Daoy (cell line): ENCODE results near the gene ARHGAP29. TPM values are rescaled to one million over a fixed set of nuclear protein-coding genes. Genes with fewer than 3 reads are reported as not detected.
A peak's percentile ranks its signal among the peaks of the same experiment; 100 is the strongest.

Experiments
- DNase-seq: peaks from one replicate; pipeline ENCODE4 v3.0.0-alpha.2; 2015; ENCODE audit warnings: low read depth
- total RNA-seq: library from RNA; depleted of rRNA; stranded (reverse); fragments of >200 nt; shearing (Covaris generic); gene quantifications from 2 replicates; pipeline ENCODE4 v1.2.3, GENCODE V29; 2014; rRNA removed

Gene ARHGAP29, protein sequence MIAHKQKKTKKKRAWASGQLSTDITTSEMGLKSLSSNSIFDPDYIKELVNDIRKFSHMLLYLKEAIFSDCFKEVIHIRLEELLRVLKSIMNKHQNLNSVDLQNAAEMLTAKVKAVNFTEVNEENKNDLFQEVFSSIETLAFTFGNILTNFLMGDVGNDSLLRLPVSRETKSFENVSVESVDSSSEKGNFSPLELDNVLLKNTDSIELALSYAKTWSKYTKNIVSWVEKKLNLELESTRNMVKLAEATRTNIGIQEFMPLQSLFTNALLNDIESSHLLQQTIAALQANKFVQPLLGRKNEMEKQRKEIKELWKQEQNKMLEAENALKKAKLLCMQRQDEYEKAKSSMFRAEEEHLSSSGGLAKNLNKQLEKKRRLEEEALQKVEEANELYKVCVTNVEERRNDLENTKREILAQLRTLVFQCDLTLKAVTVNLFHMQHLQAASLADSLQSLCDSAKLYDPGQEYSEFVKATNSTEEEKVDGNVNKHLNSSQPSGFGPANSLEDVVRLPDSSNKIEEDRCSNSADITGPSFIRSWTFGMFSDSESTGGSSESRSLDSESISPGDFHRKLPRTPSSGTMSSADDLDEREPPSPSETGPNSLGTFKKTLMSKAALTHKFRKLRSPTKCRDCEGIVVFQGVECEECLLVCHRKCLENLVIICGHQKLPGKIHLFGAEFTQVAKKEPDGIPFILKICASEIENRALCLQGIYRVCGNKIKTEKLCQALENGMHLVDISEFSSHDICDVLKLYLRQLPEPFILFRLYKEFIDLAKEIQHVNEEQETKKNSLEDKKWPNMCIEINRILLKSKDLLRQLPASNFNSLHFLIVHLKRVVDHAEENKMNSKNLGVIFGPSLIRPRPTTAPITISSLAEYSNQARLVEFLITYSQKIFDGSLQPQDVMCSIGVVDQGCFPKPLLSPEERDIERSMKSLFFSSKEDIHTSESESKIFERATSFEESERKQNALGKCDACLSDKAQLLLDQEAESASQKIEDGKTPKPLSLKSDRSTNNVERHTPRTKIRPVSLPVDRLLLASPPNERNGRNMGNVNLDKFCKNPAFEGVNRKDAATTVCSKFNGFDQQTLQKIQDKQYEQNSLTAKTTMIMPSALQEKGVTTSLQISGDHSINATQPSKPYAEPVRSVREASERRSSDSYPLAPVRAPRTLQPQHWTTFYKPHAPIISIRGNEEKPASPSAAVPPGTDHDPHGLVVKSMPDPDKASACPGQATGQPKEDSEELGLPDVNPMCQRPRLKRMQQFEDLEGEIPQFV
- total RNA-seq, result 54.6 and 54.9 TPM in 2 replicates

- DNase-seq, result peak; percentile 96
Measured at GRCh38 chr1:94237291-94238226, at the start of gene ARHGAP29. Gene ARHGAP29 (minus strand): TSS chr1:94237584. CDS start chr1:94231611, 5,973 bp downstream.

DNA sequence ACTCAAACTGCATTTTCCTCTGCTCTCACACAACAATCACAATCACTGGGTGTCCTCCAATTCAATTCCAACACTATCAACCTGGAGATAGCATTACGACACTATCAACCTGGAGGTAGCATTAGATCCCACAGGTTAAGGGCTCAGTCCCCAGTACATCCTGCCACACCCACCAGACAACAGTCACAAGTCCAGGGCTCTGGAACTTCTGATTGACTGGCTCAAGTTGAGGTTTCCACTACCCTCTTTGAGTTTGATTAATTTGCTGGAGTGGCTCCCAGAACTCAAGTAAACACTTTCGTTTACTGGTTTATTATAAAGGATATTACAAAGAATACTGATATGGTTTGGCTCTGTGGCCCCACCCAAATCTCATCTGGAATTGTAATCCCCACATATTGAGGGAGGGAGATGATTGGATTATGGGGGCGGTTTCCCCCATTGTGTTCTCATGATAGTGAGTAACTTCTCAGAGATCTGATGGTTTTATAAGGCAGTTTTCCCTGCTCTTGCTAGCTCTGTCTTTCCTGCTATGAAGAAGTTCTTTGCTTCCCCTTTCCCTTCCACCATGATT, 49.6 kb upstream of the ARHGAP29 start:
- DNase-seq, result no peak

DNA sequence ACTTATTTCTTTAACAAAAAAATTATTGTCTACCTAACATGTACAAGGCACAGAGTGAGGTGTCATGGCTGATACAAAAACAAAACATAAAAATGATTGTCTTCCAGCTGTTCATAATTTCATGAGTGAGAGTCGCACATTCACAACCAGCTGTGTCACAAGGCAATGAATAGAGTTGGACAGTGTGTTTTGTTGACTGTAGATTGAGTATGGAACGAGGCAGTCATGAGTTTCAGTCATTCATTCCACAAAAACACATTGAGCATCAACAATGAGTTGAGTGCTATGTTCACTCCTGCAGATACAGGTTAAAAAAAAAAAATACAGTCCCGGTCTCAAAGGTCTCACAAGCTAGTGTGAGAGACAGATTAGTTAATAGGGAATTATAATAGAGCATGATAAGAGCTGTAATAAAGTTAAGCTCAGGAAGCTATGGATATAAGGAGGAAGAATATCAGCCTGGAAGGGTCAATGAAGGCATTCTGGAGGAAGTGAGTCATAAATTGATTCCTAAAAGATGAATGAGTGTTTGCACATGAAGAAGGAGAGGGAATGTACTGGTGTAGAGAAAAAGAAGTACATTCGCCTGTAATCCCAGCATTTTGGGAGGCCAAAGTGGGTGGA, 47.8 kb upstream of the ARHGAP29 start:
- DNase-seq, result no peak

DNA sequence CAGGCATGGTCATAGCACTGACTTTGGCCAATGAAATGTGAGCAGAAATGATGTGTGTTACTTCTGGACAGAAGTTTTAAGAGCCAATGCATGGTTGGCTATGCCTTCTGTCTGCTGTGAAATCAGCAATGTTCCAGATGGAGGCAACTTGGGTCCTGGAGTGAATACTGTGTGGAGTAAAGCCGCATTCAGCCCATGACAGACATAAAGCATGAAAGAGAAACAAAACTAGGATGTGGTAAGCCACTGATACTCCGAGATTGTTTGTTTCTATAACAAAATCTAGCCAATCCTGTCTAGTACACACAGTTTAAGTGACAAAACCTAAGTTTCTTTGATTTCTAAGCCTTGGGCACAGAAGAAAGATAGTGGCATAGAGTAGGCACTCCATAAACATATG, 47.1 kb upstream of the ARHGAP29 start:
- peak; percentile 45 for DNase-seq

GRCh38 chr1:94283462-94283861, 46.1 kb upstream of the ARHGAP29 start:
- DNase-seq, result no peak

DNA sequence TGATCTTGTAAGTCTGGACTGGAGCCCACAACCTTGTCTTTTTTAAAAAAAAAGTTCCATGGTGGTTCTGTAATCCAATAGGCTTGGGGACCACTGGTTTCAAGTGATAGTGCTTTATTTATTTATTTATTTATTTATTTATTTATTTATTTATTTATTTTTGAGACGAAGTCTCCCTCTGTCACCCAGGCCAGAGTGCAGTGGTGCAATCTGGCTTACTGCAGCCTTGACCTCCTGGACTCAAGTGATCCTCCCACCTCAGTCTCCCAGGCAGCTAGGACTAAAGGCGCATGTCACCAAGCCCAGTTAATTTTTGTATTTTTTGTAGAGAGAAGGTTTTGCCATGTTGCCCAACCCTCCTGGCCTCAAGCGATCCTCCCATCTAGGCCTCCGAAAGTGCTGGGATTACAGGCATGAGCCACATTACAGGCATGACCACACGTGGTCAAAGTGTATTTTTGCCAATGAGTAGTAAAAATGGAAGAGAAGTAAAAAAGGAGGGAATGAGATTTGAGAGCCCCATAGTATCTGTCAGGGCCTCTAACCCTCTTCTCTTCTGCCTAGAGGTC, 44.8 kb upstream of the ARHGAP29 start:
- DNase-seq, result no peak

- DNase-seq, result peak; percentile 38
Measured at GRCh38 chr1:94281361-94282142, 44.2 kb upstream of the ARHGAP29 start.

- no peak for DNase-seq
Measured at GRCh38 chr1:94280541-94280940, 43.2 kb upstream of the ARHGAP29 start.

DNA sequence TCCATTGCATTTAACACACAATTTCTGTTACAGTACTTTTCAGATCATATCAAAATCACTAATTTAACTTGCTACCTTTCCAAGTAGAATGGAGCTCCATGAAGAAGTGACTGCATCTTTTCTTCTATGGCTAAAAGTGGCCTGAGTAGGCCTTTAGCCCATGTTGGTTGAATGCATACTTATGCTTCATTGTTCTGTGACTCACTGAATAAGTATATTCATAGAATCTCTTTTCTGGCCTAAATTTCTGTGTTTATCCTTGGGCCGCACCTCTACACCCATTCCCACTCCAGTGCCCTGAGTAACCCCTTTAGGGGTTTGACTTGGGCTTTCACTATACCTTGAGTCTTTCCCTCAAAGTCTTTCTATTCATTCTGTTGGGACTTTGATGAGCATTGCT, 42.1 kb upstream of the ARHGAP29 start:
- no peak for DNase-seq

DNA sequence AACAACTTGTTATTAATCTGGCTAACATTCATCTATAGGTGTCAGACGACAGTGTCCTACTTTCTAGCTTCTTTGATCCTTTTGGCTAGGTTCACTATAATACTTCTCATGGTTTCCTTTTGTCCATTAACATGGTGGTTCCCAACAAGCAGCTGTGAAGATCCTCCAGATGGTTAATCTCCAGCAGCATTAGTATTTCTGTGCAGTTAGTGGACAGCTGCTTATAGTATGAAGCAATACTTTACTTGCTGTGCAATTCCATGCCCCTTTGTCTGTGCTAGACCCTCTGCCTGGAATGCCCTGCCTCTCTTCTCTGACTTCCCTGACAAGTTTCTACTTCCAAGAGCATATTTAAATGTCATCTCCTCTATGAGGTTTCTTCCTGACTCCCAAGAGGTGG, 41.7 kb upstream of the ARHGAP29 start:
- DNase-seq, result no peak

DNA sequence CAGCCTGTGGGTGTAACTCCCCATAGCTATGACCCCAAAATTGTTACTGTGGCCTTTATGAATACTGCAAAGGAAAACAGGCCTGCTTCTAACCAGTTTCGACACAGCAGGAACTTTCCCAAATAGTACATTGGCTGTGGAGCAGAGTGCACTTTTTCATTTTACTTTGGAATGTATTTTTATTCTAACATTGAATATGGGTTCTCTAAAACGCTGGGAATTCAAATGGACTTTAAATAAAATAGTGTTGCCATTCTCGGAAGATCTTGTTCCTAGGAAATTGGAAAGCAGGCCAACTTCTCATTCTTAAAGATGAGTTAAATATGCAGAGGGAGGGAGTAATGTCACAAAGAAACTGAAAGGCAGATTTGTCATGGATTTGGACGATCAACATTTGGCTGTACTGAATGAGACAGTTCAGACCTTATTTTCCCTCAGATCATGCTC, 39.6 kb upstream of the ARHGAP29 start:
- DNase-seq, result no peak

GRCh38 chr1:94275083-94275482, 37.7 kb upstream of the ARHGAP29 start:
- DNase-seq, result no peak

DNA sequence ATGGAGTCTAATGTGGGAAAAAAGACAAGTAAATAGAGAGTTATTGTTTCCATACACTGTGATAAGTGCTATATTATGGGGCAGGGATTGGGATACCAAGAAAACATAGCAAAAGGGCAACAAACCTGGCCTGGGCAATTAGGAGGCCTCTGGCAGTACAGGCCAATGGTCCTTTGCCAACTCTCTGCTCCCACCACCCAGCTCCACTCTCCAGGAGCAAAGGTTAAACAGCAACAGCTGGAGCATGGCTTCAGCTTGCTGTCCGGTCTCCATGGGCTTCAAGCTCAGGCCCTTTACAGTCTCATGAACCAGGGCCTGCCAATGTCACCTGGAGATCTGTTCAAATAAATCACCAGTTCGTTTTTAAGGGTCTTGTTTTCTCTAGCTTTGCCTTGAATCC, 37.2 kb upstream of the ARHGAP29 start:
- DNase-seq, result no peak

DNA sequence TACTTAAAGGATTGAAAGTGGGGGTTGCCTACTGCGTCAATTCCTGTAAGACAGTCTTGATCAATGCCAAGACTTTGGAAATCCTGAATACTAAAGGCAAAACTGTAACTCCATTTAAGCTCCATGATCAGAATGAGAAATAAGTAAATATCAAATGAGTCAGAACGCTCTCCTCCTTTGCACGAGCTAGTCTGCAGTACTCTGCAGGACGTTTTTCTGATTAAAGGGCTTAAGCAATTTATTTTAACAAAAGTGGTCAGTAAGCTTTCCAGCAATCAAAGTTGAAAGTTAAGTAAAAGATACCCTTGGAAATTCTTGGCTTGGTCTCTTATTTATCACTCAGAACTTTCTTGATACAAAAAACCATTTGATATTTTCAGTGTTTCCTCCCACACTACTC, 35.7 kb upstream of the ARHGAP29 start:
- no peak for DNase-seq

- no peak for DNase-seq
Measured at GRCh38 chr1:94272388-94272787, 35.0 kb upstream of the ARHGAP29 start.

GRCh38 chr1:94271373-94271772, 34.0 kb upstream of the ARHGAP29 start:
- DNase-seq, result no peak

DNA sequence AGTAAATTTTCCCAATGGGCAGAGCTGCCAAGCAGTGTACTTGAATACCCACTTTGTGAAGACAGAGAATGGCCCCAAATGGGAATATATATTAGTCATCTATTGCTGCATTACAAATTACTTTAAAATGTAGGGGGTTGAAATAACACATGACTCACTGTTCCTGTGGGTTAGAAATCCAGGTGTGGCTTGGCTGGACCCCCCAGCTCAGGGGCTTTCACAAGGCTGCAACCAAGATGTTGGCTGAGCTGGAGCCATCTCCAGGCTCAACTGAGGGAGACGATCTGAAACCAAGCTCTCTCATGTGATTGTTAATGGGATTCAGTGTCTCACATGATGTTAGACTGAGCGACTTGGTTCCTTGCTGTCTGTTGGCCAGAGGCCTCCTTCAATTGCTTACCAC, 33.4 kb upstream of the ARHGAP29 start:
- DNase-seq, result peak; percentile 95

DNA sequence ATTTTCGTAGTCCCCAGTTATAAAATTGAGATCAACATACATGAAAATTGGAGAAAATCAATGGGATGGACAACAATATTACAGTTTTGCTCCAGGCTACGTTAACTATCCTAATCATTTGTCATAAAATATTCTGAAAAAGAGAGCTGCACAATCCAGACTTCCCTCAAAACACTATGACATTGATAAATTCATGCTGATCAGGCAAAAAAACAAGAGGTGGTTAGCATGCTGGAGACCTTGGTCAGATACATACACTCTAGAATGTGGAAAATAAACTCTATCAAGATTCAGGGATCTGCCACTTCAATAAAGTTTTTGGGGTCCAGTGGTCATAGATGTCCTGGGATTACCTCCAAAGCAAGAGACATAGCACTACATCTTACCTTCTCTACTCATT, 32.5 kb upstream of the ARHGAP29 start:
- no peak for DNase-seq

DNA sequence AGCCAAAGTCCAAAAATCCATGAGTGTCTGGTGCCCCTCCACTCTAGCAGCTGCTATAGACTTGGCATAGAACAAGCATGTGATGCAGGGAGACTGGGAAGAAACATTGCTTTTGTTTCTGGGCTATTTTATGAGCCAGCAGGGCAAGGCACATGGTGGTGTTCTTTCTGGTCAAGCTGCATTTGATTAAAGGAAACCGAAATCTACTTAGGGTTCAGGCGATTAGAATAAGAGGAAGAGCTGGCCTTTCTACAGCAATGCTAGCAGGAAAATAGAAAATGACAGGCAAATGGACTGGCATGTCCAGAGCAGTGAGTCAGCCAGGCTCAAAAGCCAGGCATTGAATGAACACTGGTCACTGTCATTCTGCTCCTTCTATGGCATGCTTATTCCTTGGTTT, 28.5 kb upstream of the ARHGAP29 start:
- DNase-seq, result no peak
